Upper lobe of left lung (tissue), 4 donors: Measurements from ENCODE around the gene CHRNA7.

ENCODE experiments used
- CTCF ChIP-seq, 6 experiments: fragments of 450-650 bp in 4 of 6; fragments of 200-600 bp in 2 of 6; sonication (generic) in 2 of 6; IDR thresholded peaks; one replicate each; pipeline ENCODE4 v1.5.1; 2016 to 2019; ENCODE audit warnings: antibody characterized with exemption in 6 of 6
- EP300 ChIP-seq, 4 donors: sonication (generic); formaldehyde crosslinking; IDR thresholded peaks; one replicate each; pipeline ENCODE4 v1.5.1; 2017; ENCODE audit warnings: antibody characterized with exemption in 4 of 4, control low read depth in 2 of 4

DNA sequence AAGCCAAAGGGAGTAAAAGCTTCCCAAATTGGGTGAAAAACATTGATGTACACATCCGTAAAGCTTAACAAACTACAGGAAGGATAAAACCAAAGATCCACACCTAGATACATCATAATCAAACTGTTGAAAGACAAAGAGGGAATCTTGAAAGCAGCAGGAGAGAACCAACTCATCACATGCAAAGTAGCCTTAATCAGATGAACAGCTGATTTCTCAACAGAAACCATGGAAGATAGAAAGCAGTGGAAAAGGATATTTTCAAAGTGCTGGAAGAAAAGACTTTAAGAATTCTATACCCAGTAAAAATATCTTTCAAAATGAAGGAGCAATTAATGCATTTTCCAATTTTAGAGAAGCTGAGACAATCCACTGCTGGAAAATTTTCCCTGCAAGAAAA is 36.8 kb downstream of the CHRNA7 start:
- TF ChIP-seq CTCF (IDR thresholded peaks at IDR 0.05) (no peak), EP300 (IDR thresholded peaks at IDR 0.05) (no peak)
